HG03135 (cell line): ENCODE data around the gene PTPRM.

Experiments used
- ATAC-seq: cut with Tn5 transposase; IDR thresholded peaks from one replicate; pipeline ENCODE4 v1.9.1; 2021; ENCODE audit warnings: mild to moderate bottlenecking, moderate library complexity; ENCODE audit not compliant: unreplicated experiment

The PTPRM gene

GRCh38 chr18:8197499-8197898 is 630.4 kb downstream of the PTPRM start:
- no peak for ATAC-seq

- ATAC-seq = no peak
These were observed 640.9 kb downstream of the PTPRM start for GRCh38 chr18:8207996-8208395.

- no peak for ATAC-seq
These were observed 641.6 kb downstream of the PTPRM start for GRCh38 chr18:8208716-8209115.

- no peak for ATAC-seq
These were observed 646.0 kb downstream of the PTPRM start for GRCh38 chr18:8212896-8213780.

- ATAC-seq = no peak
These were observed 648.6 kb downstream of the PTPRM start for GRCh38 chr18:8215741-8216140.

- no peak for ATAC-seq
These were observed 650.0 kb downstream of the PTPRM start for GRCh38 chr18:8217051-8217564.

GRCh38 chr18:8218197-8218596 is 651.1 kb downstream of the PTPRM start:
- ATAC-seq = no peak

- ATAC-seq = no peak
These were observed 654.3 kb downstream of the PTPRM start for GRCh38 chr18:8221452-8221851.

GRCh38 chr18:8224576-8224975 is 657.5 kb downstream of the PTPRM start:
- ATAC-seq = no peak

GRCh38 chr18:8229040-8229439 is 661.9 kb downstream of the PTPRM start:
- ATAC-seq = no peak

- no peak for ATAC-seq
These were observed 662.7 kb downstream of the PTPRM start for GRCh38 chr18:8229787-8230186.

- ATAC-seq = no peak
These were observed 664.2 kb downstream of the PTPRM start for GRCh38 chr18:8231316-8231715.

GRCh38 chr18:8232791-8233190 is 665.7 kb downstream of the PTPRM start:
- no peak for ATAC-seq

GRCh38 chr18:8235894-8236293 is 668.8 kb downstream of the PTPRM start:
- ATAC-seq = no peak

GRCh38 chr18:8238507-8238906 is 671.4 kb downstream of the PTPRM start:
- ATAC-seq = no peak

GRCh38 chr18:8241731-8242130 is 674.6 kb downstream of the PTPRM start:
- no peak for ATAC-seq

- no peak for ATAC-seq
These were observed 675.1 kb downstream of the PTPRM start for GRCh38 chr18:8242151-8242696.

GRCh38 chr18:8247700-8248099 is 680.6 kb downstream of the PTPRM start:
- ATAC-seq = no peak

GRCh38 chr18:8248576-8248975 is 681.5 kb downstream of the PTPRM start:
- no peak for ATAC-seq

GRCh38 chr18:8249811-8250210 is 682.7 kb downstream of the PTPRM start:
- no peak for ATAC-seq

- no peak for ATAC-seq
These were observed 685.3 kb downstream of the PTPRM start for GRCh38 chr18:8252371-8252770.

- no peak for ATAC-seq
These were observed 686.8 kb downstream of the PTPRM start for GRCh38 chr18:8253944-8254343.
